ENCODE results near the gene FBLL1.

DNA sequence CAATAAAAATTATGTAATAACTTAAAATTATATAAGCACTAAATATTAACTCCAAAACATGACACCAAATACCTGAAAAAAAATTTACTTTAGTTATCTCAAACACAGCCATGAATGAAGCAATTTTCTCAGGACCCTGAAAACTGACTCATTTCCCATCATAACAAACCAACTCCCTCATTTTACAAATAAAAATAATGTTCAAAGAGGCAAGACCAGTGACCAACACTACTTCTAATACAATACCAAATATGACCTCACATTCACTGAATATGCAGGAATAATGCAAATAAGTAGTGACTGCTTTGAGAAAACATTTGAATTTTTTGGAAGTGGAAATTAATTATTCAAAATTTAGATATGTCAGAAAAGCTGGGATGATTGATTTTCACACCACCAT, 21.6 kb downstream of the FBLL1 start:
- no peak for TF ChIP-seq EZH2 (IDR thresholded peaks at IDR 0.05; ENCODE audit: borderline replicate concordance, low read length)
- no peak for TF ChIP-seq CTCF (conservative IDR thresholded peaks at IDR 0.05 in 1 of 2, IDR thresholded peaks at IDR 0.05 in 1 of 2; ENCODE audit: extremely low read depth in 1 of 2, insufficient read depth in 1 of 2, low read depth in 1 of 2, low read length in 2 of 2)

Measured in mammary epithelial cell (primary cell).